GM12878 (cell line): ENCODE measurements around the gene FBN2. TPM values are rescaled to one million over a fixed set of nuclear protein-coding genes. Genes with fewer than 3 reads are reported as not detected.

Experiments used
- ATAC-seq: fragments of 200-7000 bp; cut with Tn5 transposase; 3 replicates; pipeline ENCODE4 v1.9.1; 2020; ENCODE audit warnings: mild to moderate bottlenecking, moderate library complexity
- BruUV-seq: library from RNA; stranded (reverse); fragments of 400-500 nt; replicated peaks from 2 replicates; lab custom pipeline; 2021; lab: Mats Ljungman, UMichigan
- CTCF ChIA-PET: fragments of 300-600 bp; sonication (Branson Sonifier 250); formaldehyde crosslinking; extraction: SDS; loops from one replicate; lab custom pipeline; 2021; ENCODE audit warnings: inconsistent platforms; lab: Yijun Ruan, JAX
- POLR2A ChIA-PET: fragments of 350-600 bp; formaldehyde crosslinking; extraction: SDS; loops from one replicate; lab custom pipeline; 2021; ENCODE audit warnings: inconsistent platforms; lab: Charles Lee
- RAD21 ChIA-PET: fragments of 300-600 bp; sonication (Branson Sonifier 250); formaldehyde crosslinking; loops from one replicate; lab custom pipeline; 2023; ENCODE audit warnings: antibody characterized with exemption; ENCODE audit not compliant: unreplicated experiment; lab: Charles Lee
- SMC1A ChIA-PET: fragments of 300-600 bp; sonication (Branson Sonifier 250); formaldehyde crosslinking; loops from one replicate; lab custom pipeline; 2023; ENCODE audit not compliant: unreplicated experiment, uncharacterized antibody; lab: Charles Lee
- DNase-seq: peaks from one replicate; pipeline ENCODE4 v3.0.0-alpha.2; 2011; ENCODE audit warnings: low read depth, low spot score
- FAIRE-seq: peaks from 3 replicates; lab custom pipeline; 2011; peaks lifted over from hg19 to GRCh38; lab: Jason Lieb, UNC
- H2AFZ ChIP-seq: 2 replicates; pipeline ENCODE4 v1.6.0; 2011; ENCODE audit warnings: low read depth, low read length, control low read depth; ENCODE audit not compliant: control insufficient read depth
- H3K27ac ChIP-seq: 2 replicates; pipeline ENCODE4 v1.5.1; 2011; ENCODE audit warnings: control low read depth; ENCODE audit not compliant: control insufficient read depth, insufficient read depth
- H3K27me3 ChIP-seq, 2 experiments: replicated peaks in 1 of 2; 2 replicates each; pipeline versions ENCODE4 v1.6.0 to v1.6.1; 2011; ENCODE audit warnings: low read length in 1 of 2; ENCODE audit not compliant: control insufficient read depth in 2 of 2, insufficient read depth in 2 of 2
- H3K36me3 ChIP-seq, 2 experiments: 2 replicates each; pipeline ENCODE4 v1.5.1; 2011; ENCODE audit warnings: low read length in 1 of 2; ENCODE audit not compliant: control insufficient read depth in 2 of 2, insufficient read depth in 2 of 2
- H3K4me1 ChIP-seq: 2 replicates; pipeline ENCODE4 v1.6.1; 2011; ENCODE audit warnings: mild to moderate bottlenecking, low read length, moderate library complexity, mixed read lengths; ENCODE audit not compliant: control insufficient read depth, insufficient read depth
- H3K4me2 ChIP-seq: 2 replicates; pipeline ENCODE4 v1.6.0; 2011; ENCODE audit warnings: control low read depth; ENCODE audit not compliant: control insufficient read depth, insufficient read depth
- H3K4me3 ChIP-seq: fragments of 200-600 bp; sonication (generic); 2 replicates; pipeline ENCODE4 v1.5.1; 2016
- H3K79me2 ChIP-seq: 2 replicates; pipeline ENCODE4 v1.6.0; 2011; ENCODE audit warnings: low read length; ENCODE audit not compliant: control insufficient read depth, insufficient read depth
- H3K9ac ChIP-seq: 2 replicates; pipeline ENCODE4 v1.8.0; 2011; ENCODE audit warnings: low read length, control low read depth, mixed read lengths; ENCODE audit not compliant: control insufficient read depth, insufficient read depth
- H3K9me3 ChIP-seq: replicated peaks from 3 replicates; pipeline ENCODE4 v1.5.1; 2011; ENCODE audit warnings: mild to moderate bottlenecking, low read length; ENCODE audit not compliant: control insufficient read depth, insufficient read depth
- H4K20me1 ChIP-seq: 2 replicates; pipeline ENCODE4 v1.6.0; 2011; ENCODE audit not compliant: control insufficient read depth, insufficient read depth
- PML ChIP-seq: IDR thresholded peaks from 2 replicates; pipeline ENCODE4 v1.6.1; 2012; ENCODE audit warnings: low read length, inconsistent platforms
- PRDM15 ChIP-seq: fragments of 450-650 bp; formaldehyde crosslinking; IDR thresholded peaks from 2 replicates; pipeline ENCODE4 v1.4.0; 2020; ENCODE audit warnings: mild to moderate bottlenecking, moderate library complexity
- SREBF2 ChIP-seq: IDR thresholded peaks from 2 replicates; pipeline ENCODE4 v1.6.1; 2012; ENCODE audit warnings: mild to moderate bottlenecking, low read length
- SUZ12 ChIP-seq: fragments of 200-600 bp; sonication (generic); IDR thresholded peaks from one replicate; pipeline ENCODE4 v1.6.1; 2018; ENCODE audit warnings: antibody characterized with exemption, mild to moderate bottlenecking; ENCODE audit not compliant: unreplicated experiment
- ZNF207 ChIP-seq: fragments of 450-650 bp; IDR thresholded peaks from 2 replicates; pipeline ENCODE4 v1.6.1; 2014; ENCODE audit warnings: antibody characterized with exemption, mild to moderate bottlenecking, borderline replicate concordance
- WGBS: methylation state at CpG from one replicate; pipeline ENCODE4 v1.1.6; 2016; ENCODE audit warnings: low lambda C conversion rate; ENCODE audit not compliant: insufficient replicate concordance, insufficient coverage; ENCODE audit errors: missing lambda C conversion rate; 5-methylcytosine and 5-hydroxymethylcytosine counted together
- in situ Hi-C: fragments of 300-500 bp; cut with MboI; formaldehyde crosslinking; loops from 9 replicates; pipeline ENCODE4 v1.14.3; 2018; ENCODE audit warnings: mixed read lengths
- intact Hi-C: fragments of 100-400 bp; cut with micrococcal nuclease; formaldehyde crosslinking; loops from one replicate; pipeline ENCODE4 v1.14.2; 2022; ENCODE audit not compliant: unreplicated experiment
- polyA plus RNA-seq, 11 experiments: library from polyadenylated mRNA; depleted of rRNA in 4 of 11; unstranded in 6 of 11; stranded (reverse) in 5 of 11; fragments of >200 nt; fragmentation: Nextera tagmentation in 4 of 11; fragmentation: Illumina TruSeq in 1 of 11; extraction: Ambion mirVana in 4 of 11; extraction: Trizol in 1 of 11; gene quantifications; 1 replicate in 1 of 11; 2 replicates in 10 of 11; pipeline versions ENCODE4 v1.2.1 to v1.2.3, GENCODE V29; 2011 to 2016; ENCODE audit warnings: inconsistent platforms in 2 of 11, missing spikeins in 2 of 11, low read depth in 1 of 11
- total RNA-seq, 4 experiments: library from RNA; depleted of rRNA in 3 of 4; stranded (reverse); fragments of >200 nt in 3 of 4; fragmentation: Illumina TruSeq in 1 of 4; extraction: Trizol in 1 of 4; gene quantifications; 2 replicates each; pipeline versions ENCODE4 v1.2.1 to v1.2.3, GENCODE V29; 2013 to 2021

FBN2 gene
- total and polyA plus RNA-seq, 10 of the 15 experiments (the other 5 are each of a cell fraction or from before 2014, with no cell fraction given): 0.01 to 0.98 (median 0.10) TPM; not detected in 3

DNA sequence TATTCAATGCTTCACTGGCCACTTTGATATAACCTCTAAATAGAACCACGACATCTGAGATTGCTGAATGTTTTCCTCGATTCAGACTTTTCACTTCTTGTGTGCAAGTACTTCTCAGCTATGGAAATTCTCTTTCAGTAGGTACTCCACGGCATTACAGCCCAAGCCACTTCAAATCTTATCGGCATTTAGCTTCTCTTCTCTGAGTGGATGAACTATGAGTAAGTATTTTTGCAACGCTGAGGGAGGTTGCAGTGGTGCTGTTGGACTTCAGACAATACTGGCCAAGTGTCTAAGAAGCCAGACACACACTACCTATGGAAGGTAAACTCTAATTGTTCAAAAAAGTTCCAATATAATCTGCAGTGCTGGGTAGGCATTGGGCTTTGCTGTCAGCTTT is 60.1 kb downstream of the FBN2 start:
- Histone ChIP-seq H2AFZ (no peak overlapping the region), H3K36me3 (no peaks in the 10 kb centered on the region), H3K9me3 (no peaks in the 10 kb centered on the region), H3K4me2 (no peak overlapping the region), H3K79me2 (no peaks in the 10 kb centered on the region), H3K27me3 (no peaks in the 10 kb centered on the region), H3K9ac (no peak overlapping the region), H3K4me1 (no peaks in the 10 kb centered on the region), H3K4me3 (no peak overlapping the region), H3K27ac (no peak overlapping the region), H4K20me1 (no peaks in the 10 kb centered on the region)
- CTCF ChIA-PET: interaction anchor here (0.7 to 1.0 kb wide), 3 partner anchors 8 to 102 kb away, joined by 3 read pairs; no protein-coding TSS in a partner anchor
- intact Hi-C loops (no loop called here), in situ Hi-C loops (no loop called here)
- no peak for TF ChIP-seq PML
- no peak for TF ChIP-seq PRDM15 (CRISPR knock-in tag)
- TF ChIP-seq ZNF207: no peak
- TF ChIP-seq SREBF2: no peak
- TF ChIP-seq SUZ12: no peak
- no peak for FAIRE-seq
- SMC1A ChIA-PET: interaction anchor here (1.0 kb wide), 1 partner anchor 263 kb away, joined by 5 read pairs; no protein-coding TSS in a partner anchor
- 27% methylated on average over 5 of the region's 5 CpGs for WGBS
- RAD21 ChIA-PET: no interaction called here
- no peak for DNase-seq
- BruUV-seq: no TSS peak
- POLR2A ChIA-PET: no interaction called here
- ATAC-seq: no peak
